NCI-H82 (cell line): Measurements from ENCODE around the gene MTM1.

Experiments
- DNase-seq: peaks from one replicate; lab custom pipeline; 2025; lab: John Stamatoyannopoulos, UW

MTM1 gene

DNA sequence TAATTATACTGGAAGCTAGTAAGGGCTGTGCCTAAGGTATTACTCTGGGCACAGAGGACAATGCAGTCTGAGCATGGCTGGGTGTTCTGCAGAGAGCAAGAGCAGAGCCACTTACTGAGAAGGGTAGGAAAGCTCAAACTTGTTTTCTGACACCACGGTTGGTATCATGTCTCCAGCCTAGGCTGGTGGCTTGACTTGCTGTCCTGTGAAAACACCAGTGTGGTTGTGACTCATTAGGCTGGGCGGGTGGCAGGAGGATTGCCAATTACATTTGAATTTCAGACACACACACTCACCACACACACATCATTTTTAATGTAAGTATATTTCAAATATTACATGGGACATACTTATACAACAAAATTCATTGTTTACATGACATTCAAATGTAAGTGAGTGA, 19.7 kb upstream of the MTM1 start:
- DNase-seq: no peak

DNA sequence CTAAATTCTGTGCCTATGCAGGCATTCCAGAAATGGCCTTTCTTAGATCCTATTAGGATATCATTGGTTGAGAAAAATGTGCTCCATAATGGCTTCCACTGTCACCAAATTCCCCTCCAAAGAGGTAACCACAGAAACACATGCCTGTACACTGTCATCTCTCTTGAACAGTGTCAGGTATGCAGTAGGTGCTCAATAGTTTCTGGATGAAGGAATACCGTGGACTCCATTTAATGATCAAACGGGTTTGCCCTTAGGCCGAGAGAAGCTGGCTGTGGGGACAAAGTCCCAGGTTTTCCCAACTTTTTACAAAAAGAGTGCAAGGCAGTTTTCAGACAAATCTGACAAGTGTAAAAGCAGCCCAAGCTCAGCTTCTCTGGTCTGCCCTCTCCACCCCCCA, 16.5 kb upstream of the MTM1 start:
- DNase-seq: no peak

DNA sequence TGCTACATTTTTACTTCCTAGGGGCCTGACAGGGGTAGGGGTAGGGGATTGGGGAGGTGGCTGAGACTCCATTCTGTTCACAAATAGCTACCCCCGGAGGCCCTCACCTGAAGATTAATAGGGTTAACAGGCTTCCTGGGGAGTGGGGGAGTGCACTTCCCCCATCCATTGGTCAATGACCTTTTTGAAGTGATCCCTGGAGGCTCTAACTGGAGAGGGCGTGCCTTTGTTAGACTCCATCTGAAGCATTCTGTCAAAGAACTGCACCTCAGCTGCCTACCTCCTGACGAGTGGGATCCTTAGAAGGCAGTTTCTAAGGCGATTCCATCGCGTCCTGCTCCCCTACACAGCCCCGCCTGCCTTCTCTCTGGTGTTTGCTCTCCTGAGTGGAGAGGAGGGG, 10.0 kb upstream of the MTM1 start:
- no peak for DNase-seq

DNA sequence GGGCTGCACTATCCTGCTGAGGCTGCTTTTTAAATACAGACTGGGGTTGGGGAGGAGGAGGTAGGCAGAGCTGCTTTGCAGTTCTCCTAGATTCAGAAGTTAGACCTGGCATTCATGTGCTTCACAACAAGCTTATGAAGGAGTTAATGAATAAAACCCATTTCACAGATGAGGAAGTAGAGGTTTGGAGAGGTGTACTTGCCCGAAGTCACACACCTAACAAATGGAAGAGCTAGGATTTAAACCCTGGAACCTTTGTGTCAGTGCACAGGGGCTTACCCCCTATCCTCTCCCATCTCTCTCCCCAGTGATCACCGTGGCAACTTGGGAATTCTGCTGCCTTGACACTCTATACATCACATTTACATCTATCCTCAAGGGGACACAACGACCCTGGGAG, 3.6 kb upstream of the MTM1 start:
- no peak for DNase-seq

DNA sequence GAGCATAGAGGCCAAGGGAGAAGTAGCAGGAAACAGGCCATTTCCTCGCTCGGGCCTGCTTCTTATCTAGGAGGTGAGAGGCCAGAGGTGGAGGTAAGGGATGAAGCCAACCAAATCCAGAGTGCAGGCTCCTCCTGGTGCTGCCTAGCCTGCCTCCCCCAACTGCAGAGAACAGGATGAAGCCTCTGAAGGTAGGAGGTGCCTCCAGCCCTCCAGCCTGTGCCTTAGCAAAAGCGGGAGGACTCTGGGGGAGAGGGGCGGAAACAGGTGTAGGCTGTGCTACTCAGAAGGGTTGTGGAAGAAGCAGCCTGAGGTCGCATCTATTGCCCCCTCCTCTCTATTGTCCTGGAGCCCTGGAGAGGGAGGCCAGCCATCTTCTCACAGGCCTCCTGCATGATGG, 2.9 kb upstream of the MTM1 start:
- DNase-seq: no peak

DNA sequence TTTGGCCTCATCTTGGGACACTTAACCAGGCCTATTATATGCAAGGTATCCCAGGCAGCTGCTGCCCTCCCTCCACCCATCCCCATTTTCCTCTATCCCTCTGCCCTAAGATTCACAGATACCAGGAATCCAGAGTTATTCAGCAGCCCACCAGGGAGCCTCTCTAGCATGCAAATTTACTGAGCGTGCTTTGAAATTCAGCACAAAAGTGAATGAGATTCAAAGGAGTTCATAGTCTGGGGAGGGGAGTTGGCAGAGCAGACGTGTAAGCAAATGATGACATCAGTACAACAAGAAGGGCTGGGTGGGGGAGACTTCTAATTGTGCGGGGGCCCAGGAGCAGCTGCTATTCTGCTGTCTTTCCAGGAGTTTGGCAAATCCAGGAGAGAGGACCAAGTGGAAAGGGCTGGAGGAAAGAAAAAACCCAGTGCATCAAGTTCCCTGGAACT, 1.7 kb upstream of the MTM1 start:
- no peak for DNase-seq

DNA sequence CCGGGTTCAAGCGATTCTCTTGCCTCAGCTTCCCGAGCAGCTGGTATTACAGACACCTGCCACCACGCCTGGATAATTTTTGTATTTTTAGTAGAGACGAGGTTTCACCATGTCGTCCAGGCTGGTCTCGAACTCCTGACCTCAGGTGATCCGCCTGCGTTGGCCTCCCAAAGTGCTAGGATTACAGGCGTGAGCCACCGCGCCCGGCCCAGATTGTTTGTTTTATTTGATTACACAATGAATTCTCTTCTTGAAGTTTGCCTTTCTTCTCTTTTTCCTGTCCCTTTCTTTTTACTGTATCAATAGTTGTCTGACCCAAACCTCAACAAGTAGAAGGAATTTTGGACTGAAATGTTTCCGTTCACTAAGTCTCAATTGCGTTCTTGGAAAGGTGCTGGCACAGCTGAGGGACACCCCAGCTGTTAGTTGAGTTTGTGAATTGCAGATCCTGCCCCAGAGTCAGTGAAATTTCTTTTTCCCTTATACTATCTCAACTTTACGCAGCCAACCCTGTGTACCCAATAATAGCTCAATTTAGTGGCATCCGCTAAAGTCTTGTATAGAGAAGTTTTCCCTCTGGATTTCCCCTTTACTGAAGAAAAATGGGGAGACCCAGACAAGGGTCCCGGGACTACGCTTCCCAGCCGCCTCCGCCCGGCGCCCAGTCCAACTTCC, 639 bp upstream of the MTM1 start:
- DNase-seq: no peak

DNA sequence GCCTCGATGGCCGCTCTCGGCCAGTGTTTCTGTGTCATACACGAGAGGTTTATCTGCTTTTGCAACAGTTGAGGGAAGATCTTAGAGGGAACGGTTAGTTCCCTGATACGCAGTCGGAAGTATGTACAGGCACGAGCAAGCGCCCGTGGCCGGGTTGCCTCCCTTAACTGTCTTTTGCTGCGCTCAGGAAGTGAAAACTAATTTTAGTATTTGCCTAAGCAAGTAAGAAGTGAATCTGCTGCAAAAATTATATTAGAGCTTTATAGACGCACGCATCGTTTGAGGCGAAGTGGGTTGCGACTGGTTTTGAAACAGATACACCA, 695 bp downstream of the MTM1 start:
- DNase-seq: peak; percentile 27

DNA sequence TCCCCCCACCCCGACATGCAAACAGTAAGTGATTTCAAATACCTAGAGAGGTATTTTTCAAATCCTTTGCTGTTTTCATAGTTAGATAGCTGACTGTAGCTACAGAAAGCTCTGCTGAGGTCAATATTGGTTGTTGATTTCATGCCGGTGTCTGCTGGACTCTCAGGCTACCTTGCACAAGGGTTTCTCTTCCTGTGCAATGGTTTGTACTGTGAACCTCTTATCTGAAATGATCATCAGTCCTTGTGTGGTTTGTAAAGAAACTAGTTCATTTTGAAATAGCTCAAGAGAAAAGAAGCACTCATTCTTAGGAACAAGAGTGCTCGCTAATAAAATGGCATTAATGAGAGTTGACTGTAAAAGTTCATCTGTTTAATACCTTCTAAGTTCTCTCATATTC, 2.1 kb downstream of the MTM1 start:
- DNase-seq: no peak

DNA sequence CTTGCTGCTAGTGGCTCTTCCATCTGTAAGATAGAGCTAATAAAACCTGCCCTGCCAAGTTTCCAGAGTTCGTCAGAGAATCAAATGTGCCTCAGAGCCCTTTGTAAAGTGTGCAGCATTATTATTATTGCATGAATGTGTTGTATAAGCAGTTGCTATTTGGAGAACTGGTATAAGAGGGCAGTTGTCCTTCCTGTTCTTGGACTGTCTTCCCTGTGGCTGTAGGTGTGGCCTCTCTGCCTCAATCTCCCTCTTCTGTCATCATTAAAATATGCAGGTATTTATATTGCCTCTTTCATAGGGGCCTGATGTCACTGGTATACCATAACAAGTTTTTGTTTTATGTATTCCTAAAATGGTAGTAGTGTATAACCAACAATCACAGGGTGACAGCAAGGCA, 3.8 kb downstream of the MTM1 start:
- DNase-seq: no peak

DNA sequence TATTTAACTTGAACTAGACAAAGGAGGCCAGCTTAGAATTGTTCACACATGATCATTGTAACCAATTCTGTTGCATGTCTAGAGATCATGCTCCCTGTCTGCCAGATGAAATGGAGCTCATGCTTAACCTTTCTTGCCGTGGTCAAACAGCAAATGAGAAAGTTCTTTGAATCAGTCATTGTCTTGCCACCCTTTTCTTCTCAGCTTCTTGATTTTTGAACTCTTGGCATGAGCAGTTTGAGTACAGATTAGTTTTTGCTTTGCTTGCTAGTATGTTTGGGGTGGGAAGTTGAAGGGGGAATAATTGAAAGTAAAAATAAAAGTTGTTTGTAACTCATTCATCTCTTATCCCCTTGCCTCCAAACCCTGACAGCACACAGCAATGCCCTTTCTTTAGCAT, 4.7 kb downstream of the MTM1 start:
- no peak for DNase-seq

DNA sequence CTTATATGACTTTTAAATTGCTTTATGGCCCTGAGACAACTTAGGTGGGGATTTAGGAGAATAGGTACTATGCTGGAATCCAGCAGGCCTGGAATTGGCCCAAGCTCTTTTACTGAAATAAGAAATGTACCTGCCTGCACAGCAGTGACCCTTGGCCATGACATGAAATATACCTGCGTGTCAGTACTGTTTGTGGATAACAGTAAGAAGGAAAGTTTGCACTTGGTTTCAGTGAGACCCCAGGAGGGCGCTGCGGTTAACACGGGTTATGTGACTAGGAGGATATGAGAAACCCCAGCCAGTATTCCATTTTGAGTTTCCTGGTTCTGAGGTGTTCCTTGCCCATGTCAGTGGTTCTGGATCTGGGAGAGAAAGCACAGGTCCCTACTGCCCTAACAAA, 5.3 kb downstream of the MTM1 start:
- no peak for DNase-seq

DNA sequence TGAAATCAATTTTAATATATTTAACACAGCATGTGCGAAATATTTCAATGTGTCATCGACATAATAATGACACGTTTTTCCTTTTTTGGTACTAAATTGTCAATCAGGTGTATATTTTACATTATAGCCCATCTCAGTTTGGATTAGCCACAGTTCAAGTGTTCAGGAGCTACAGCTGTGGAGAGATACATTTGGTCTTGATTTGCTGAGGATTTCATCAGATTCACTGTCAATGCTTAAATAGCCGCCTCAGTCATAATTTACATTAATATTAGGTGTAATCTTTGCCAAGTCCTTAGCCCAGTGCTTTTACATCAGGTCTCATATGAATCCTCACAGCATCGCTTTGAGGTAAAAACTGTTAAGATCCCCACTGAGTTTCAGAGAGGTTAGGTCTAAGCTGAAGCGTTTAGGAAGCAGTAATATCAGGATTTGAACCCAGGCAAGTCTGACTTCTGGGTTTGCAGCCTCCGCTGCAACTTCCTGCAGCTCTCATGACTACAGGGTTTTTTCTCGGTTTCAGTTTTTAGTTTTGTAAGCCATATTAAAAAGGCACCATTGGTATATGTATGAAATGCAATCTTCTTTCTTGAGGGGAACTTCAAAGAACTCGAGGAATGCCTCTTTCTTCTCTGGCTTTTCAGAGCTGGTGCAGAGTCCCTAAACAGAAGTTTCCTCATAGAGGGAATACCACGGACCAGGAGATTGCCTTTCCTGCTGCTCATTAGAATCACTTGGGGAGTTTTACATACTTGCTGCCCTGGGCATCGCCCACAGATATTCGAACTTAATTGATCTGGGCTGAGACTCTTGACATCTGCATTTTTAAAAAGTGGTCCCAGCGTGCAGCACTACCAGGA, 6.4 kb downstream of the MTM1 start:
- no peak for DNase-seq

DNA sequence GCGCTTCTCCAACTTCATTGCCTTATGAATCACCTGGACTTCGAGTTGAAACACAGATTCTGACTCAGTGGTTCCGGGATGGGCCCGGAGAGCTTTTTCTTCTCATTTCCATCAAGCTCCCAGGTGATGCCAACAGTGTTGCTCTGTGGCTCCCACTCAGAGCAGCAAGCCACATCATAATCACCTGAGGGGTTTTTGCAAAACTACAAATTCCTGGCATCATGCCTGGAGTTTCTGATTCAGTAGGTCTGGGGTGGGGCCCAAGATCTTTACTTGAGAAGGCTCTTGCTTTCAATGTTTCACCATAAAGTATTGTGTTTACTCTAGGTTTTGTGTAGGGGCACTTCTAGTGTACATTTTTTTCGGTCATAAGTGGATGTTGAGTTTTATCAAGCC, 7.0 kb downstream of the MTM1 start:
- DNase-seq: no peak

DNA sequence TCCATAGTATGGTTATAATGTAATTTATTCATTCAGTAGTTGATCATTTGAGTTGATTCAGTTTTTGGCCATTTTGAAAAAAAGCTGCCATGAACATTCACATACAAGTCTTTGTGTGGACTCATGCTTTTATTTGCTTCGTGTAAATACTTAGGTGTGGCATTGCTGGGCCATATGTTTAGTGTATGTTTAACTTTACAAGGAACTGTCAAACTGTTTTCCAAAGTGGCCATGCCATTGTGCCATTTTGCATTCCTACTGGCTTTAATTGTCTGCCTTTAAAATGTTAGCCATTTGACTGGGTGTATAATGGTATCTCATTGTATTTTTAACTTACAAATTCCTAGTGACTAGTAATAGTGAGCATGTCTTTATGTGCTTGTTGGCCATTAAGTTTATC, 8.8 kb downstream of the MTM1 start:
- no peak for DNase-seq

DNA sequence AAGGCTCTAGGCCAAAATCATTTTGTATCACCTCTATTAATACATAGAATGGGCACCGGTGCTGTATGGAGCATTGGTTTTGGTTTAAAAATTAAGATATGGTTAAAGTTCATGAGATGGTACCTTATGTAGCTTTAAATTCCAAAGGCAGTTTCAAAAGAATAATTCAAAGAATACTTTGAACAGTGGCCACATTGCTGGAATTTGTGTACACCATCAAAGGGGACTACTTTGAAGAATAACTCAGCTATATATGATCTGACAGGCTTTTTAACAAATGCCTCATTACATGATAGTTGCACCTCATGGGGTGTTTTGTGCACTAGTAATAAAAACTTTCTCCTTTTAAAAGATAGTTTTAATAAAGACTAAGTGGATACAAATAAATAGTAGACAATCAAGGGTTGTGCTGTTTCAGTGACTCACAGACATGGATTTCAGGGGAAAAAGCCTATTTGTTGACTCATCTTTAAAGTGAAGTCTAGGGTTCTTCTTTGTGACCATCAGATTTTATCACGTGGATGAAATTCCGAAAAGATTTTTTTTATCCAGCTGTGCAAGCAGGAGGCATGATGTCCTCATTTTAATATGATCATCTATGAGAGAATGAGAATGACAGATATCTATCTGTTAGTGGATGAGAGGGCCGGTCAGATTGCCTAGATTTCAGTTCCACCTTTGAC, 12.8 kb downstream of the MTM1 start:
- no peak for DNase-seq

DNA sequence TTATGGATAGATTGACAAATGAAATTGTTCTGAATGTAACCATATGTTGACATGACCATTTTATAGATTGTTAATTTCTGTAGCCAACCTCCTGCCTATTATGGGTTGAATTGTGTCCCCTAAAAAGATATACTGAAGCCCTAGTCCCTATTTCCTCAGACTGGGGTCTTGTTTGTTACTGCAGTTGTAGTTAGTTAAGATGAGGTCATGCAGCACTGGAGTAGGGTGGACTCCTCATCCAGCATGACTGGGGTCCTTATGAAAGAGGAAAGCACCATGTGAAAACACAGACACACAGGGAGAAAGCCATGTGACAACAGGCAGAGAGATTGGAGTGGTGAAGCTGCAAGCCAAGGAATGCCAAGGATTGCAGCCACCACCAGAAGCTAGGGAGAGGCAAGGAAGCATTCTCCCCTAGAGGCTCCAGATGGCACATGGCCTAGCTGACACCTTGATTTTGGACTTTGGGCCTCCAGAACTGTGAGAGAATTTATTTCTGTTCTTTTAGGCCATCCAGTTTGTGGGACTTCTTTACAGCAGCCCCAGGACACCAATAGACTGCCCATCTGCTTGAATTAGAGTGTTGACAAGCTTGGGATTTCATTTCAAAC, 14.0 kb downstream of the MTM1 start:
- peak; percentile 31 for DNase-seq

DNA sequence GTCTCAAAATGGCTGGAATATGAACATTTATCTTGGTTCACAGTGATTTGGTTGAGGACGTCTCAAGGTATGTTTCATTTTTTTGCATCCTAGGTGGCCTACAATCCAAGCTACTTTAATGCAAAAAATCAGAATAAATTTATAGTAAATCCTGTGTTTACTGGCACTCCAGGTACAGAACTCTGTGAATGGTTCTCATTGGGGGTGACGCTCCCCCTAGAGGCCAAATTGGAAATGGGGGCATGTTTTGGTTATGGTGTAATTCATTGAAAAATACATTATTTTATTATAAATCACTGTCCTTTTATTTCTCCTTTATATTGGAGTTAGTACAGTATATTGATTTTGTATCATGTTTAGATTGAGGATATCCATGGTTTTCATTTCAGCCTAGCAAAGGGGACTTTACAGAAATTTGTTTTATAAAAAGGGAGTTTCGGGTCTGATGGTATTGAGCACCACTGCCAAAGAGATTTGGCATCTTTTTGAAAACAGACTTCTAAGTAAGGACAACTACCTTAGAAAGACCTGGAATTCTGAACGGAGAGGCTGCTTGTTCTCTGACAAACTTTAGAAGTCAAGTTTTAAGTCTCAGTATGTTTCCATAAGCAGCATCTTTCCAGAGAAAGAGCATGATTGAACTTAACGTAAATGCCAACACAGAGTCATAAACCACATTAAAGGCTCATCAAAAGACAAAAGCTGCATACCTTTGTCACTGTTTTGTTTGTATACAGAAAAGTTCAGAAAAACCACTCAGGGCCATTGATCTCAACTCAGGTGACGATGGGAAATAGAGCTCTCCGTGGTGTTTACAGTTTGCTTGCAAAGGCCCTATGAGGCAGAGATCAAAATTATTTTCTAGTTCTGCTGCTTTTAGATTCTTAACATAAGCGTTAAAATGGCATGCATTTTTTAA, 19.4 kb downstream of the MTM1 start:
- peak; percentile 30 for DNase-seq

DNA sequence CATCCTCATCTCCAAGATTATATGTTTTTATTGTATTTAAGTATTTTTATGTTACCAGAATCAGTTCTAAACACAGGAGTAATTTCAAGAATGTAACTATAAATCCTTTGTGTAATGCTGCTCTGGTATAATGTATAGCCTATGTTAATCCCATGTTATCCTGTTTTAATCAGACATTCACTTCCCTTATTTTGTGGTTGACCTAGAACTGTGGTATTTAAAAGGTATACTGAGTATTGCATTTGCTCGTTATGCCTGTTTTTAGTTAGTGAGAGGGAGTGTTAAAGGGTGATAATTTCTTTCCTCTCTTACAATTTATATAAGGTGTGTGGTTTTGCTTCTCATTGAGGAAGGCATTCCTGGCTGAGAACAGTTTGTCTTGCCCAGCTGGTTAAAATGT, 26.2 kb downstream of the MTM1 start:
- DNase-seq: no peak

DNA sequence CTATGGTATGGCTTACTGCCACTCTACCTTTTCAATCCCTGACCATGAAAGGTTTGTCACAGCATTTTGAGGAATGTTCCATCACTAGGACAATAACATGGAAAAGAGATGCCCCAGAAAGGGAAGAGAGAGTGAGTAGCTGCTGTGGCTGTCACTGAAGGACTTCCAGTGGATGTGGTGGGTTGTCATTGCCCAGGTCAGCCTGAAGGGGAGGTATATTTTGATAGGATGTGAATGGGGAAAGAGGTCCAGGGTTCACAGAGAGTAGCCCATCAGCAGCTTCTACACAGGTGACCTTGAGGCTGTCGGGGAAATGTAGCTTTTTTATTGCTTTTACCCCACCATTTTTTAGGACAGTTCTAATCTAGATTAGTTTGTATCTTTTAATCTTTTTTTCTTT, 30.8 kb downstream of the MTM1 start:
- no peak for DNase-seq

DNA sequence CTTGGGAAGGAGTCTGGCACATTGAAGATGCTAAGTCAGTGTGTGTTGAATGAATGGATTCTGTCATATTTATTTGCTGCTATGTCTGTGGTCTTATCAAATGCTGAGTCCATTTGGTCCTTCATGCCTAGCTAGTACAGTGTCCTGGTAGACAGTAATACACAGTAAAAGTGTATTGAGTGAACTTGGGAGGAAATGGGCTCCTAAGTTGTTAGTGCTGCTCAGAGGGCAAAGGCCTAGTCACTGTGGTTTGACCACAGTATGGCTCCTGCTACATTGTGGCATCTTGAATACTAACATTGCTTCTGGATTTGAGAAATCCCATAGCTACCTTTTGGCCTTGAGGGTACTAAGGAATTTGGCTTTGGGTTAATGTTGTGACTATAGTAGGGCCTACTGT, 33.9 kb downstream of the MTM1 start:
- no peak for DNase-seq

DNA sequence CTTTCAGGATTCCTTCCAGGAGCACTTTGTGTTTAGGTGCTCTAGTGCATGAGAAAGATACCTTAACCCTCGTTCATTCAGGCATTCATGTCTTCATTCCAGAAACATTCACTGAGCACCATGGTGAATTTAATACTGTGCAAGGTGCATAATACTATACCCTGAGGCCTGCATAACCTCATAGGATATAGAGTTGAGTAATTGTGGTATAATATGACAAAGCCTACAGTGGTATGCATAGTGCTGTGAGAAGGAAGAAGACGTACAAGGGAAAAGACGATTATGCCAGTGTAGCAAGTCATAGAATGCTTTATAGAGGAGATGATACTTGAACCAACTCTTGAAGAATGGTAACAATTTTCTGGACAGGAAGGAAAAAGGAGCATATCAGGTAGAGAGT, 34.3 kb downstream of the MTM1 start:
- no peak for DNase-seq
